ENCODE measurements around the gene SFSWAP. TPM values are rescaled to one million over a fixed set of nuclear protein-coding genes. Genes with fewer than 3 reads are reported as not detected.

The SFSWAP gene
- total RNA-seq, 1 donor = 31.1 TPM

DNA sequence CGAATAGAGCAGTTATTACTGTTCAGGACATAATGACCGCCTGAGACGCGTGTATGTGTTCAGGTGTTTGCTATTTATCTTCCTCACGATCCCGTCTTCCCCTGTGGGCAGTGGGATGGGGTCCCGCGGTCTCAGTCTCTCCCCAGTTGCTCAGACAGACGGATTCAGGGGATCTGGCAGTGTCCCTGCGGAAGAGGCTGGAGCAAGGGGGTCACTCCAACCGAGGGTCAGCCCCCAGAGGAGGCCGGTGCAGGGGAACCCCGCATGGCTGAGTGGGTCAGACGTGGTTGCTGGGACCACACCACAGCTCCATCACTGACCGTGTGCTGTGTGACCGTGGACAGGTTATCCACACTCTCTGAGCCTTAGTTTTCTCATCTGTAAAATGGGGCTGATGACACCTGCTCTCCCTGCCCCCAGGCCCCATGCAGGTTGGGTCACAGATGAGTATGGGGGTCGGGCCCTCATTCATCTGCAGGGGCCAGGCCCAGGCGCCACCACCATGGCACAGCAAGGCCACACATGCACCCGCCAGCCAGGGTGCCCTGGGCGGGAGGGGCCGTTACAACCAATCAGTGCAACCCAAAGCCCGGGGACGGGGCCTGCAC is 122.5 kb downstream of the SFSWAP start:
- Histone ChIP-seq H2AFZ (ENCODE audit: low read length) (no peak overlapping the region), H3K9me3 (ENCODE audit: low read depth, low read length) (no peaks in the 10 kb centered on the region), H3K36me3 (ENCODE audit: insufficient read depth, low read length) (no peaks in the 10 kb centered on the region), H3K4me3 (ENCODE audit: insufficient read depth, low read length) (no peak overlapping the region), H3K27ac (ENCODE audit: low read depth, low read length) (no peak overlapping the region), H4K20me1 (ENCODE audit: insufficient read depth, low read length) (no peaks in the 10 kb centered on the region), H3K4me1 (ENCODE audit: insufficient read depth, low read length) (peaks cover 12% of the 10 kb centered on the region), H3K79me2 (ENCODE audit: insufficient read depth, low read length) (no peaks in the 10 kb centered on the region), H3K27me3 (ENCODE audit: insufficient read depth, low read length) (peaks cover 6% of the 10 kb centered on the region), H3K4me2 (ENCODE audit: insufficient read depth, low read length) (no peak overlapping the region)
- DNase-seq (ENCODE audit: insufficient read length, low spot score, missing footprints) = no peak
- TF ChIP-seq CTCF (IDR thresholded peaks at IDR 0.05; ENCODE audit: extremely low read depth, low read depth, low read length) = no peak

- peak; percentile 58 for TF ChIP-seq CTCF (IDR thresholded peaks at IDR 0.05; ENCODE audit: extremely low read depth, low read depth, low read length)
- peak; percentile 96 for DNase-seq (ENCODE audit: insufficient read length, low spot score, missing footprints)
- H3K36me3 ChIP-seq (ENCODE audit: insufficient read depth, low read length) = no peaks in the 10 kb centered on the region
- H3K4me2 ChIP-seq (ENCODE audit: insufficient read depth, low read length) = no peak overlapping the region
- no peak overlapping the region for H3K27ac ChIP-seq (ENCODE audit: low read depth, low read length)
- no peak overlapping the region for H3K4me3 ChIP-seq (ENCODE audit: insufficient read depth, low read length)
- H4K20me1 ChIP-seq (ENCODE audit: insufficient read depth, low read length) = no peaks in the 10 kb centered on the region
- peak overlapping the region; percentile 59 for H2AFZ ChIP-seq (ENCODE audit: low read length)
- H3K4me1 ChIP-seq (ENCODE audit: insufficient read depth, low read length) = peaks cover 12% of the 10 kb centered on the region
- H3K27me3 ChIP-seq (ENCODE audit: insufficient read depth, low read length) = peaks cover 6% of the 10 kb centered on the region
- no peaks in the 10 kb centered on the region for H3K79me2 ChIP-seq (ENCODE audit: insufficient read depth, low read length)
- no peaks in the 10 kb centered on the region for H3K9me3 ChIP-seq (ENCODE audit: low read depth, low read length)
Observed at GRCh38 chr12:131833896-131834641, 123.2 kb downstream of the SFSWAP start.

GRCh38 chr12:131834798-131835615 is 124.1 kb downstream of the SFSWAP start:
- Histone ChIP-seq H3K9me3 (ENCODE audit: low read depth, low read length) (no peaks in the 10 kb centered on the region), H3K4me3 (ENCODE audit: insufficient read depth, low read length) (no peak overlapping the region), H4K20me1 (ENCODE audit: insufficient read depth, low read length) (no peaks in the 10 kb centered on the region), H3K4me1 (ENCODE audit: insufficient read depth, low read length) (peaks cover 7% of the 10 kb centered on the region), H3K27me3 (ENCODE audit: insufficient read depth, low read length) (no peaks in the 10 kb centered on the region), H3K36me3 (ENCODE audit: insufficient read depth, low read length) (no peaks in the 10 kb centered on the region), H3K79me2 (ENCODE audit: insufficient read depth, low read length) (no peaks in the 10 kb centered on the region), H3K4me2 (ENCODE audit: insufficient read depth, low read length) (no peak overlapping the region), H2AFZ (ENCODE audit: low read length) (no peak overlapping the region), H3K27ac (ENCODE audit: low read depth, low read length) (no peak overlapping the region)
- DNase-seq (ENCODE audit: insufficient read length, low spot score, missing footprints) = peak; percentile 48
- TF ChIP-seq CTCF (IDR thresholded peaks at IDR 0.05; ENCODE audit: extremely low read depth, low read depth, low read length) = no peak

Measured in osteoblast (primary cell).